GM21825 (cell line): ENCODE measurements around the gene DENND2A.
"Not testable (repeated sequence)": the region's sequence is repeated elsewhere in the genome, so short reads cannot be mapped to it uniquely, and the experiment has no call there.

ENCODE experiments used
- ATAC-seq: cut with Tn5 transposase; IDR thresholded peaks from one replicate; pipeline ENCODE4 v1.9.1; 2021; ENCODE audit warnings: mild to moderate bottlenecking, moderate library complexity; ENCODE audit not compliant: unreplicated experiment

The DENND2A gene

GRCh38 chr7:140517546-140518369 lies 122.9 kb downstream of the DENND2A start:
- ATAC-seq, result peak; percentile 60

GRCh38 chr7:140512317-140513000 lies 128.2 kb downstream of the DENND2A start:
- no peak for ATAC-seq

GRCh38 chr7:140509789-140510188 lies 130.8 kb downstream of the DENND2A start:
- no peak for ATAC-seq

GRCh38 chr7:140507556-140507955 lies 133.1 kb downstream of the DENND2A start:
- ATAC-seq, result not testable (repeated sequence)

GRCh38 chr7:140506788-140507464 lies 133.7 kb downstream of the DENND2A start:
- no peak for ATAC-seq

GRCh38 chr7:140501966-140502365 lies 138.6 kb downstream of the DENND2A start:
- ATAC-seq, result no peak

- ATAC-seq, result not testable (repeated sequence)
Observed at GRCh38 chr7:140497807-140498206, 142.8 kb downstream of the DENND2A start.

- no peak for ATAC-seq
Observed at GRCh38 chr7:140497241-140497769, 143.3 kb downstream of the DENND2A start.

GRCh38 chr7:140495514-140496097 lies 145.0 kb downstream of the DENND2A start:
- ATAC-seq, result no peak

GRCh38 chr7:140494867-140495266 lies 145.7 kb downstream of the DENND2A start:
- ATAC-seq, result no peak

- no peak for ATAC-seq
Observed at GRCh38 chr7:140489026-140489359, 151.6 kb downstream of the DENND2A start.

- no peak for ATAC-seq
Observed at GRCh38 chr7:140485500-140486265, 154.9 kb downstream of the DENND2A start.

- no peak for ATAC-seq
Observed at GRCh38 chr7:140484951-140485499, 155.6 kb downstream of the DENND2A start.

GRCh38 chr7:140484479-140484878 lies 156.1 kb downstream of the DENND2A start:
- no peak for ATAC-seq

GRCh38 chr7:140479739-140480084 lies 160.9 kb downstream of the DENND2A start:
- ATAC-seq, result no peak

- peak; percentile 96 for ATAC-seq
Observed at GRCh38 chr7:140479062-140479738, 161.4 kb downstream of the DENND2A start, which contains the start of gene MKRN1. Gene MKRN1, minus strand, starts transcription at chr7:140479505. Its CDS starts 161 bp downstream, at chr7:140479344.

- ATAC-seq, result peak; percentile 24
Observed at GRCh38 chr7:140478246-140479061, 162.2 kb downstream of the DENND2A start.

- ATAC-seq, result no peak
Observed at GRCh38 chr7:140476698-140477261, 163.8 kb downstream of the DENND2A start.
